KOPT-K1 (cell line): Measurements from ENCODE around the gene SLC20A1.
"Not testable (repeated sequence)": the region's sequence is repeated elsewhere in the genome, so short reads cannot be mapped to it uniquely, and the experiment has no call there.

Experiments used
- H3K27ac ChIP-seq: fragments of 200-600 bp; sonication (generic); 2 replicates; pipeline ENCODE4 v1.5.1; 2016; ENCODE audit warnings: antibody characterized with exemption, mild to moderate bottlenecking, low read depth, low read length; ENCODE audit not compliant: poor library complexity, severe bottlenecking
- H3K36me3 ChIP-seq: fragments of 200-600 bp; sonication (generic); 2 replicates; pipeline ENCODE4 v1.5.1; 2017; ENCODE audit warnings: antibody characterized with exemption, mild to moderate bottlenecking, low read length, moderate library complexity; ENCODE audit not compliant: insufficient read depth
- H3K9me3 ChIP-seq: fragments of 200-600 bp; sonication (generic); 2 replicates; pipeline ENCODE4 v1.5.1; 2017; ENCODE audit warnings: antibody characterized with exemption, low read length, mild to moderate bottlenecking; ENCODE audit not compliant: insufficient read depth, poor library complexity, severe bottlenecking

SLC20A1 gene

DNA sequence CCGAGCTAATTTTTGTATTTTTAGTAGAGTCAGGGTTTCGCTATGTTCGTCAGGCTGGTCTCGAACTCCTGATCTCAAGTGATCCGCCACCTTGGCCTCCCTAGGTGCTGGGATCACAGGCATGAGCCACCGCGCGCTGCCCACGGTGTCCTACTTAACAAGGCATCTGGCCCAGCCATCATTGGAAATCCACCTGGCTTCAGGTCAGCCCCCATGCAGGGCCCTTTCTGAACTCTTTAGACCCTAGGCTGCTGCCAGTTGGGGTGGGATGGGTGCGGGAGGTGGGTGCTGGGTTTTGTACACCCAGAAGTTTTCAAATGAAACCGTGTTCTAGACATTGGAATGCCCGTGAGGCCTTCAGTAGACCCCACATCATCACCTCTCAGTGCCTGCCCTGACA, 48.4 kb downstream of the SLC20A1 start:
- Histone ChIP-seq H3K36me3 (no peaks in the 10 kb centered on the region), H3K27ac (no peak overlapping the region), H3K9me3 (no peaks in the 10 kb centered on the region)

DNA sequence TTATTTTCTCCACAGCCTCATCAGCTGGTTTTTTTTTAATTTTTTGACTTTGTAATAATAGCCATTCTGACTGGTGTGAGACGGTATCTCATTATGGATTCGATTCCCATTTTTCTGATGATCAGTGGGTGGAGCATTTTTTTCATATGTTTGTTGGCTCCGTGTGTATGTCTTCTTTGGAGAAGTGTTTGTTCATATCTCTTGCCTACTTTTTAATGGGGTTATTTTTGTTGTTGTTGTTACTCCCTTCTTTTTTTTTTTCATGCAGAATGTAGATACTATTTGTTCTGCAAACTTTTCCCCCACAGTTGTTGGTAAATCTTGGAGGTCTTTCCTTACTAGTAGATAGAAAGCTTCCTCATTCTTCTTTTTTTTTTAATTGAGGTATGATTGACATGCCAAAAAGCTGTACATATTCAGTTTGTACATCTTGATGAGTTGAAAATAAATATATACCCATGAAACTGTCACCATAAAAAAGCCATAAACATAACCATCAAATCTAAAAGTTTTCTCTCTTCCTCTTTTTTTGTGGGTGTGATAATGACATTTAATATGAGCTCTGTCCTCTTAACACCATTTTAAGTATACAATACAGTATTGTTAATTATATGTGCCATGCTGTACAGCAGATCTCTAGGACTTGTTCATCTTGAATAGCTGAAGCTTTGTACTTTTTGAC, 53.2 kb downstream of the SLC20A1 start:
- Histone ChIP-seq H3K9me3 (no peaks in the 10 kb centered on the region), H3K27ac (no peak overlapping the region), H3K36me3 (no peaks in the 10 kb centered on the region)

DNA sequence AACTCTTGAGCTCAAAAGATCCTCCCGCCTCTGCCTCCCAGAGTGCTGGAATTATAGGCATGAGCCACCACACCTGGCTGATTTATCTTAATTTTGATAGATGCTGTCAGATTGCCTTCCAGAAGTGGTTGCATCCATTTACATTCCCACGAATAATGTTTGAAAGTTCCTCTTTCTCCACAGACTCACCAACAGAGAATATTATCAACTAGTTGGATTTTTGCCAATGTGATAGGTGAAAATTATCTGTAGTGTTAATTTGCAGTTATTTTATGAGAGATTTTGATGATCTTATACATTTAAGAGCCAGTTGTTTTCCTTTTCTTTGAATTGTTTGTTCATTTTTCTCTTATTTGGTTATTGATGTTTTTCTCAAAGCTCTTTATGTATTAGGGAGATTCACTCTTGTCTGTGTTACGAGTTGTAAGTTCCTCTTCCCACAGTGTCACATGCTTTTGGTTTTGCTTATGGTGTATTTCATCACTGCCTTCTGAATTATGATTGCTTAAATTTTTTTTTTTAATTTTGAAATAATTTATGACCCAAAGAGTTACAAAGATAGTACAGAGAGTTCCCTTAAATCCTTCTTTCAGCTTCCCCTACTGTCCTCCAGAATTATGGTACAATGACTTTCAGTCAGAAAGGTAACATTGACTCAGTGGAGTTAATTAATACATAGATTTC, 54.4 kb downstream of the SLC20A1 start:
- Histone ChIP-seq H3K36me3 (no peaks in the 10 kb centered on the region), H3K27ac (no peak overlapping the region), H3K9me3 (no peaks in the 10 kb centered on the region)

DNA sequence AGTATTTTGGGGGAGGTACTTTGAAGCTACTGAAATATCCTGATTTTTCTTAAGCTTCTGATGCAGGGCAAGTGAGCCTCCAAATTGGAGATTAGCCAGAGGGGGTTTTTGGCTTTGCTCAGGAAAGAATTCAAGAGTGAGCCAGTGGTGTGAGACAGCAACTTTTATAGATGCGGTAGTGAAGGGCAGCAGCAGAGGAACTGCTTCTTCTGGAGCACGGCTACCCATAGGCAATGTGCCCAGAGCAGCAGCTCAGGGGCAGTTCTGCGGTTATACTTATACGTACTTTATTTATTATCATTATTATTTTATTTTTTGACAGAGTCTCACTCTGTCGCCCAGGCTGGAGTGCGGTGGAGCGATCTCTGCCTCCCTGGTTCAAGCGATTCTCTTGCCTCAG, 55.3 kb downstream of the SLC20A1 start:
- Histone ChIP-seq H3K9me3 (no peaks in the 10 kb centered on the region), H3K36me3 (no peaks in the 10 kb centered on the region), H3K27ac (no peak overlapping the region)

DNA sequence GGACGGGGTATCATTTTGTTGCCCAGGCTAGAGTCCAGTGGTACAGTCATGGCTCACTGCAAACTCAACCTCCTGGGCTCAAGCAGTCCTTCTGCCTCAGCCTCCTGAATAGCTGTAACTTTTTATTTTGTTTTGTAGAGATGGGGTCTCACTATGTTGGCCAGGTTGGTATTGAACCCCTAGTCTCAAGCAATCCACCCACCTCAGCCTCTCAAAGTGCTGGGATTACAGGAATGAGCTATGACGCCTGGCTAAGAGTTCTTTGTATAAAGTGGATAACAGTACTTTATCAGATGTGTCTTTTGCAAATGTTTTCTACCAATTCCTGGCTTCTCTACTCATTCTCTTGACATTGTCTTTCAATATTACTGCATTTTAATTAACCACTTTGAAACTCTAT, 57.9 kb downstream of the SLC20A1 start:
- H3K27ac ChIP-seq: no peak overlapping the region
- H3K9me3 ChIP-seq: no peaks in the 10 kb centered on the region
- H3K36me3 ChIP-seq: no peaks in the 10 kb centered on the region

DNA sequence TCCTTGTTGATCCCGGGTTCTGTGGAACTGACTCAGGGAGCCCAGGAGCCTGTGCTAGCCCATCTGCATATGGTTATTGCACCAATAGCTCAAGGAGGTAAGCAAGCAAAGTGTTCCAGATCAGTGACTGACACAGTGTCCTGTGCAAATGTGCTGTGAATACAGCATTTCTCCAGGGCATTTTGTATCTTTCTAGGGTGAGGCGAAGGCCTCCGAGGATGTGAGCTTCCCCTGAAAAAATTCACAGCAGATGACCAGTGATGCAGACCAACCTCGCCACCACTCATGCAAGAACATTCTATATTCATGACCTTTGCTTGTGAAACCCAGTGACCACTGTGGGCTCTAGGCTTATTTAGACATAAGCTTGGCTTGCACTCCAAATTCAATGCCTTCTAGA, 59.8 kb downstream of the SLC20A1 start:
- Histone ChIP-seq H3K36me3 (no peaks in the 10 kb centered on the region), H3K9me3 (no peaks in the 10 kb centered on the region), H3K27ac (no peak overlapping the region)

DNA sequence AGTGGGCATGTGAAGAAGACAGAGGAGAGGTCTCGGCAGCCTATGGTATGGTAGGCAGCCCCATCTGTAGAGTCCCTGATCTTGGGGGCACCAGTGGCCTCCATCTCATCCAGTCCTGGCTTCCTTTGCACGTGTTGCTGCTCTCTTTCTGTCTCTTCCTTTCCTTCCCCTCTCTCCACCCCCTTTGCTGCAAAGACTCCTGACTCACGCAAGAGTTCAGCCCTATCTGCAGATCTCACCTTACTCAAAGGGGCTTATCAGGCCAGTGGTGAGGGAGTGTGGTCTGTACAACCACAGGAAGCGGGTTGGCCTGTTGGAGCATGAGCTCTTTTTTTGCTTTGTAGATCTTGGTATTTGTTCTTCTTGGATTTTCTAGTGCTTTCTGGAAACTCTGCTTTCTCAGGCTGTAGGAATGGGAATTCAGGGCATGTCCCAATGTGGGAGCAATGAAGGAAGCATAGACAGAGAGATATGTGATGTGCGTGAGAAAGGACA, 60.5 kb downstream of the SLC20A1 start:
- Histone ChIP-seq H3K9me3 (no peaks in the 10 kb centered on the region), H3K36me3 (no peaks in the 10 kb centered on the region), H3K27ac (no peak overlapping the region)

DNA sequence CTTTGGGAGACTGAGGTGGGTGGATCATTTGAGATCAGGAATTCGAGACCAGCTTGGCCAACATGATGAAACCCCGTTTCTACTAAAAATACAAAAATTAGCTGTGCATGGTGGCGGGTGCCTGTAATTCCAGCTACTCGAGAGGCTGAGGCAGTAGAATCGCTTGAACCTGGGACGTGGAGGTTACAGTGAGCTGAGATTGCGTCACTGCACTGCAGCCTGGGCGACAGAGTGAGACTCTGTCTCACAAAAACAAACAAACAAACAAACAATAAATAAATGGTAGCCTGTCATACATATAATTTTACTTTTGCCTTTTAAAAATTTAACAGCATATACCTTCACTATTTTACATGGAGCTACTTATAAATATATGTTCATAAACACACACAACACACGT, 61.2 kb downstream of the SLC20A1 start:
- H3K36me3 ChIP-seq, H3K9me3 ChIP-seq, H3K27ac ChIP-seq: not testable (repeated sequence)

DNA sequence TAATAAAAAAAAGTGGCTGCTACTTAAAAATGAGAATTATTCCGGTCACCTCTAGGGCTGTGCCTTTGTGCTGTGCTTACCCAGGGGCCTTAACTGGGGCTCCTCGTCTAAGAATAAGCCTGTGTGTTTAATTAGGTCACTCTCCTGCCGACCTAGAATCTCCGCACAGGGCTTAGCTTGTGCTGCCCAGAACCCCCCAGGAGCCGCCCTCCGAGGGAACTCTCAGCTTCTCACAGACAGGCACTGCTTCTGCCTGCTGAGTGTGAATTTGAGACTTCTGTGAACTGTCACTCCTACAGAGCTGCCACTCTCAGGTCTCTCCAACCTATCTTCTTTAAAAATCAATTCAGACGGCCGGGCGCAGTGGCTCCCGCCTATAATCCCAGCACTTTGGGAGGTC, 63.2 kb downstream of the SLC20A1 start:
- H3K36me3 ChIP-seq: no peaks in the 10 kb centered on the region
- H3K9me3 ChIP-seq: no peaks in the 10 kb centered on the region
- H3K27ac ChIP-seq: no peak overlapping the region

DNA sequence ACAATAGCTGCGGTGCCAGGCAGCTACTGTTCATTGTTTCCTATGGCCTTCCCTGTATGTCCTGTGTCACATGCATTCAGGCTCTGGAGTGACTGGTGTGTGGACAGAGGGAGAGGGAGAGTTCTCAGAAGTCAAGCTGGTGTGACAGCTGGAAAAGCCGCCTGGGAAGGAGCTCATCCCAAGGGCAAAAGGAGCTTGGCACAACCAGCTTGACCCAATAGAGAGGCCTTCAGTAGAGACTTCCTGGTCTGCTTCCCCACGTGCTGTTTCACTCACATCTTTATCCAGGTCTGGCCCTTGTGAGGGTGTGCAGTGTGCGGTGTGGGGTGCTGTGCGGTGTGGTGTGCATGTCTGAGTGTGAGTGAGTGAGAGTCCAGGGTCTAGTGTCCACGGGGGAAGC, 64.0 kb downstream of the SLC20A1 start:
- Histone ChIP-seq H3K9me3 (no peaks in the 10 kb centered on the region), H3K36me3 (no peaks in the 10 kb centered on the region), H3K27ac (no peak overlapping the region)

DNA sequence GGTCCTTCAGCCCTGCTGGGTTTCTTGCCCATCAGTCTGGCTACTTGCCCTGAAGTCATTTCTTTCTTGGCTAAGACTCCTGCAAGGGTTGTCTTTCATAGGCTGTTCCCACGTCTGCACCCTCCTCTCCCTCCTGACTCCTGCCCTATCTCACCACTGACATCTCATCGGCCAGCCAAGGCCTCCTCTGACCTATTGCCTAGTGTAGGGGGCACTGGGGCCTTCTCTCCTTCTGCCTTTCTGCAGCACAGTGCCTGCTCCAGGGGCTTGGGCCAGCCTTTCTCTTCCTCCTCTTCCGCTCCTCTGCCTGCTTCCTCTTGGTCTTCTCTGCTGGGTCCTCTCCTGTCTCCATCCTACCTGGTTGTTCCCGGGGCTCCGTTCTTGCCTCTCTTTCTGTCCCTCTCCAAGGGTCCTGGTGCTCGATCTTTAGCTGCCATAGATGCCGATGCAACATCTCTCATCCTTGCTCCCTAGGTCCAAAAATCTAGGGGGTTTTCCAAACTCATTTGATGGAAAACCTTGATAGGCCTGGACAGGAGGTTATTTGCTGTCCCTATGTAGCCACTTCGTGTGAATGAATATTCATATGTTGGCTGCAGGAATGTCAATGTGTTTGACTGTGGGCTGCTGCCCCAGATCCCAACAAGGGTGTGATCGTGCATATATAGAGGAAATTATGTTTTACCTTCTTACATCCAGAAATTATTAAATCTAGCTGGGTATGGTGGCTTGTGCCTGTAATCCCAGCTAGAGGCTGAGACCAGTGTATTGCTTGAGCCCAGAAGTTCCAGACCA, 65.4 kb downstream of the SLC20A1 start:
- Histone ChIP-seq H3K9me3 (no peaks in the 10 kb centered on the region), H3K36me3 (no peaks in the 10 kb centered on the region), H3K27ac (no peak overlapping the region)

DNA sequence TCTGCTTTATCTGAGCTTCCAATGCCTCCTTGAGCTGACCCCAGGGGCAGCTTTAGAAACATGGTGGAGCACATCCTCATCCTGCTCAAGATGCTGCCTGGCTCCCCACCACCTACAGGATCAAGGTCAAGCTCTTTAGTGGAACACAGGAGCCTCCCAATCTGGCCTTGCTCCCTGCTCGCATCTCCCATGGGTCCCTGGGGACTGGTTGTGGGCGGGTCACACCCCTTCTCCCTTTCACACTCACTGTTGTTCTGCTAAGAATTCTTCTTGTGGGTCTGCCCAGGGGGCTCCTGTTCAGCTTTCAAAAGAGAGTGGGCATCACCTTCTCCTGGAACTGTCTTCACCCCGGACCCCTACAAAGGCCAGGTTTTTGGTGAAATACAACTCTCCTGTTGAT, 66.7 kb downstream of the SLC20A1 start:
- Histone ChIP-seq H3K27ac (no peak overlapping the region), H3K9me3 (no peaks in the 10 kb centered on the region), H3K36me3 (no peaks in the 10 kb centered on the region)

DNA sequence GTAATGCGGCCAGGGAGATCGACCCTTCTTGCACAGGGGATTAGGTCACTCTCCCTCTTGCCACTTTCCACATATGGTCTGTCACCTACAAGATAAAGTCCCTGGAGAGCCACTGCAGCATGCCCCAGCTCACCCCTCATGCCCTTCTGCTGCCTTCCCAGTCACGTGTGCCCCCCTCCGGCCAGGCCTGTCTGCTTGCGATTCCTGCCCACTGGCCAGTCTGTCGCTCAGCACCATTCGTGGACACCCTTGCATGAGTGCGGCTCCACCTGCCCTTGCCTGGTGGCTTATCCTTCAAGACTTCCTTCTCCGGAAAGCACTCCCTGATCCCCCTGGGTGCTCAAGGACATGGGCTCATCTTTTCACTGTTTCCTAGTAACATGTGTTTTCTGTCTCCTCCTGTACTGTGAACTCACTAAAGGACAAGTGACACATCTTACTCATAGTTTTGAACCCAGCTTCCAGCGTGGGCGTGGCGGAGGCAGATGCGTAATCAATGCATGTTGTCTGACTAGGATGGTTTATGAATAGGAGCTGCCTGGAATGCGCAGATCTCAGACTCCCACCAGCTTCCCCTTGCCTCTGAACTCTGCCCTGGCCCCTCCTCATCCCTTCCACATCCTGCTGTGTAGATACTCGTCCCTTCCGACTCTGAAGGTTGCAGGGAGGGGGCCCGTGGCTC, 67.3 kb downstream of the SLC20A1 start:
- H3K9me3 ChIP-seq: no peaks in the 10 kb centered on the region
- no peak overlapping the region for H3K27ac ChIP-seq
- H3K36me3 ChIP-seq: no peaks in the 10 kb centered on the region
